ENCODE measurements around the gene DCLRE1A. TPM values are rescaled to one million over a fixed set of nuclear protein-coding genes. Genes with fewer than 3 reads are reported as not detected.
"Not testable (repeated sequence)": the region's sequence is repeated elsewhere in the genome, so short reads cannot be mapped to it uniquely, and the experiment has no call there.

The DCLRE1A gene
- total RNA-seq, 1 donor from 2014 or later: 7.1 TPM

GRCh38 chr10:113825791-113826190 is 28.1 kb downstream of the DCLRE1A start:
- no peak overlapping the region for H3K4me3 ChIP-seq
- intact Hi-C loops (cut with DNase I): no loop called here
- ATAC-seq (no peak), DNase-seq (no peak)
- TF ChIP-seq, protein P1, sequence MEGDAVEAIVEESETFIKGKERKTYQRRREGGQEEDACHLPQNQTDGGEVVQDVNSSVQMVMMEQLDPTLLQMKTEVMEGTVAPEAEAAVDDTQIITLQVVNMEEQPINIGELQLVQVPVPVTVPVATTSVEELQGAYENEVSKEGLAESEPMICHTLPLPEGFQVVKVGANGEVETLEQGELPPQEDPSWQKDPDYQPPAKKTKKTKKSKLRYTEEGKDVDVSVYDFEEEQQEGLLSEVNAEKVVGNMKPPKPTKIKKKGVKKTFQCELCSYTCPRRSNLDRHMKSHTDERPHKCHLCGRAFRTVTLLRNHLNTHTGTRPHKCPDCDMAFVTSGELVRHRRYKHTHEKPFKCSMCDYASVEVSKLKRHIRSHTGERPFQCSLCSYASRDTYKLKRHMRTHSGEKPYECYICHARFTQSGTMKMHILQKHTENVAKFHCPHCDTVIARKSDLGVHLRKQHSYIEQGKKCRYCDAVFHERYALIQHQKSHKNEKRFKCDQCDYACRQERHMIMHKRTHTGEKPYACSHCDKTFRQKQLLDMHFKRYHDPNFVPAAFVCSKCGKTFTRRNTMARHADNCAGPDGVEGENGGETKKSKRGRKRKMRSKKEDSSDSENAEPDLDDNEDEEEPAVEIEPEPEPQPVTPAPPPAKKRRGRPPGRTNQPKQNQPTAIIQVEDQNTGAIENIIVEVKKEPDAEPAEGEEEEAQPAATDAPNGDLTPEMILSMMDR (IDR thresholded peaks at IDR 0.05): no peak
- no peak overlapping the region for H3K27ac ChIP-seq
- no peaks in the 10 kb centered on the region for H3K4me1 ChIP-seq
- H3K36me3 ChIP-seq: no peaks in the 10 kb centered on the region
- no peaks in the 10 kb centered on the region for H3K27me3 ChIP-seq (ENCODE audit: low read depth)
- no peaks in the 10 kb centered on the region for H3K9me3 ChIP-seq

GRCh38 chr10:113823389-113823788 is 30.5 kb downstream of the DCLRE1A start:
- Histone ChIP-seq H3K4me1 (no peaks in the 10 kb centered on the region), H3K36me3 (no peaks in the 10 kb centered on the region), H3K27me3 (ENCODE audit: low read depth) (no peaks in the 10 kb centered on the region), H3K27ac (no peak overlapping the region), H3K9me3 (no peaks in the 10 kb centered on the region), H3K4me3 (no peak overlapping the region)
- intact Hi-C loops (cut with DNase I): no loop called here
- DNase-seq: no peak
- TF ChIP-seq, protein P1 (IDR thresholded peaks at IDR 0.05): no peak
- no peak for ATAC-seq

DNA sequence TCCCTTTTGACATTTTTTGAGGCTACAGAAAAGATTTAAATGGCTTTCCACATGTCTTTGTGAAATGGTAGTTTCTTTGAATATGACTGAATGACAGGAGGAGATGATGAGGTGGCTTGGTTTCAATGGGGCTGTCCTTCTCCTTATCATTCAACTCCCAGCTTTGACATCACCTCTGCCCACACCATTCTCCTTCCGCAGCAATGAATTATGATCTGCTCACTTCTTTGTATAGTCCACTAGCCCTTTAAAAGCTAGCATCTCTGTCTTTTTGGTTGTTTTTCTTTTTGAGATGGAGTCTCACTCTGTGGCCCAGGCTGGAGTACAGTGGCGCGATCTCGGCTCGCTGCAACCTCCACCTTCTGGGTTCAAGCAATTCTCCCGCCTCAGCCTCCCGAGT is 31.7 kb downstream of the DCLRE1A start:
- Histone ChIP-seq H3K36me3 (no peaks in the 10 kb centered on the region), H3K4me1 (no peaks in the 10 kb centered on the region), H3K9me3 (no peaks in the 10 kb centered on the region), H3K27ac (no peak overlapping the region), H3K4me3 (no peak overlapping the region), H3K27me3 (ENCODE audit: low read depth) (no peaks in the 10 kb centered on the region)
- TF ChIP-seq, protein P1 (IDR thresholded peaks at IDR 0.05): no peak
- intact Hi-C loops (cut with DNase I): no loop called here
- DNase-seq: no peak
- ATAC-seq: no peak

GRCh38 chr10:113821306-113821705 is 32.6 kb downstream of the DCLRE1A start:
- H3K4me1 ChIP-seq; intact Hi-C loops (cut with DNase I); H3K36me3 ChIP-seq; ATAC-seq; H3K27ac ChIP-seq; H3K9me3 ChIP-seq; H3K27me3 ChIP-seq (ENCODE audit: low read depth); H3K4me3 ChIP-seq; DNase-seq: not testable (repeated sequence)

- TF ChIP-seq, protein P1 (IDR thresholded peaks at IDR 0.05): no peak
- Histone ChIP-seq H3K27ac (no peak overlapping the region), H3K4me1 (no peaks in the 10 kb centered on the region), H3K27me3 (ENCODE audit: low read depth) (no peaks in the 10 kb centered on the region), H3K9me3 (no peaks in the 10 kb centered on the region), H3K4me3 (no peak overlapping the region), H3K36me3 (no peaks in the 10 kb centered on the region)
- intact Hi-C loops (cut with DNase I): no loop called here
- no peak for ATAC-seq
- DNase-seq: no peak
Measured at GRCh38 chr10:113820507-113820906, 33.4 kb downstream of the DCLRE1A start.

DNA sequence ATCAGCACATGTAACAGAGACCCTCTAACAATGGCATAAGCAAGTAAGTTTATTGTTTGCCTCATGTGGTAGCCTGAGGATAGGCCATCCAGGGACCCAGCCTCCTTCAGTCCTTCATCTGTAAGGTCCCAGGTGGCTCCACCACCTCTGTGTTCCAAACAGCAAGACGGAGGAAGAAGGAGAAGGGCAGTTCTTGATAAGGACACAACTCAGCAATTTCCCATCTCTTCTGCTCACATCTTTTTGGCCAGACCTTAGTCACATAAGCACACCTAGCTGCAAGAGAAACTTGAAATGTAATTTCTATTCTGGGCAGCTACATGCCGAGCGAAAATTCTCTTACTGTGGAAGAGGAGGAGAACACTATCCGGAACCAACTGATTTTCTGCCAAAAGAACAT is 33.9 kb downstream of the DCLRE1A start:
- Histone ChIP-seq H3K36me3 (no peaks in the 10 kb centered on the region), H3K4me1 (no peaks in the 10 kb centered on the region), H3K27me3 (ENCODE audit: low read depth) (no peaks in the 10 kb centered on the region), H3K9me3 (no peaks in the 10 kb centered on the region), H3K27ac (no peak overlapping the region), H3K4me3 (no peak overlapping the region)
- intact Hi-C loops (cut with DNase I): no loop called here
- DNase-seq: no peak
- ATAC-seq: no peak
- TF ChIP-seq, protein P1 (IDR thresholded peaks at IDR 0.05): no peak

GRCh38 chr10:113814700-113815099 is 39.2 kb downstream of the DCLRE1A start:
- DNase-seq; intact Hi-C loops (cut with DNase I); ATAC-seq; H3K27me3 ChIP-seq (ENCODE audit: low read depth); H3K9me3 ChIP-seq; H3K27ac ChIP-seq; H3K4me1 ChIP-seq; H3K4me3 ChIP-seq; H3K36me3 ChIP-seq: not testable (repeated sequence)
